ENCODE measurements around the gene TTC13. TPM values are rescaled to one million over a fixed set of nuclear protein-coding genes. Genes with fewer than 3 reads are reported as not detected.

TTC13 gene
- total RNA-seq, 1 donor from 2014 or later = 8.2 TPM

DNA sequence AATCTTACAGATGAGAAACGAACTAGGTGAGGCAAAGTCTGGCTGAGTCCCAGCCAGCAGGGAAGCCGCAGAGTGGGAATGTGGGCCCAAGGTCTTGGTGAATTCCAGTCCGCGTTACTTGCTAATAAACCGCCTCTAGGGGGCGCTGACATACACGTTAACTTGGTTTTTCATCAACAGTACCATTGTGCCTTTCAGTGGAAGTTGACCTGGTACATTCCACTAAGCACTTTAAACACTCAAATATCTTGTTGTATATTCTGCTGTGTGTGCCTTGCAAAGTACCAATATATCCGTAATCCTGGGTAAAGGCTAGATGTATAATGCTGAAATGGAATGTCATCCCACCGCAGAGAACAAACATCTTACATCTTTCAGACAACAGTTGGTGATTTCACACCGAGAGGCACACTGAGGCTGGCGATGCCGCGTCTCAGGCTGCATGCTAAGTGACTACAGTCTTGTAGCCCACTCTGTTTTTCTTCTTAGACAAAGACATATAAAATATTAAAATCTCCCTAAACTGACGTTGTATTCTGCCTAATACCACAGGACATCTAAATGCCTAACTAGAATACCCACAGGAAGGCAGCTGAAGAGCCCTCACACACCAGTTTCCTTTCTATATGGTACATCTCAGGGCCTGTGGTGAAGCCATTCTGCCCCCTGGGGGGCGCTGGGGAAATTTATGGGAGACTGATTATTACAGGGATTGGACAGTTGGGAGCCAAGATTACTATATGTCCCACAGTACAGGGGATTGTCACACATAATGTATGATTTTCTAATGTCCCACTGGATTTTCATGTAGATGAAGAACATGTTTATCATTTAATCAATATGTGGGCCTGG, 61.2 kb downstream of the TTC13 start:
- DNase-seq (ENCODE audit: low spot score) = no peak
- intact Hi-C loops (cut with DNase I) = loop anchor here (1.0 to 10.0 kb wide), 3 partner anchors 119 to 293 kb away; partner anchors contain the start of gene COG2

DNA sequence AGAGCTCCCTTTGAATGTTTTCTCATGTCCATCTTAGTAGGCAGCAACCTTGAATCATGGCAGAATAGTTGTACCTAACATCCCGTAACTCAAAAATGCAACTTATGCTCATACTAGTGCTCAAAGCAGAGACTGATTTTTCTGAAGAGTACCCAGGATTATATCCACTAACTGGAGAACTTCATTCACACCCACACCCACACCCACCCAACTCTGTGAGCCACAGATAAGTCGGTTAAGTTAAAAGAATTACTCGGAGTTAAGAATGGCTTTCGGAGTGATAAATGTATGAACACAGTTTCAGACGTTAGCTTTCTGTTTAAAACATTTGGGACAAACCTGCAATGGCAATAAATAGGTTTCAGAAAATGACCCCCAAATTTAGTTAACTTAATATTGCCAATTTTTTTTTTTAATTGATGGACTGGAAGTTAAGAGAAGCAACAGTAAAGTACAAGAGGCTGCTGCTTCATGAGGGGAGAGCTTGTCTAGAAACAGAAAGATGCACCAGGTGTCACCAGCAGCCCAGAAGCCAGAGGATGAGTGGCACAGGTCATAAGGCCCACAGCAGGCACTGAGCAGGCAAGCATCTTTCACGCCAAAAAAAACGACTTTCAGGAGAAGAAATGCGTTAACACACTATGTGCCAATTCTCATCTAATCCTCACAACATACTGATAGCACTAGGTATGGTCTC, 61.9 kb downstream of the TTC13 start:
- DNase-seq (ENCODE audit: low spot score) = no peak
- intact Hi-C loops (cut with DNase I) = loop anchor here (2.0 to 10.0 kb wide), 2 partner anchors 272 to 294 kb away; partner anchors contain the start of gene COG2

- no peak for DNase-seq (ENCODE audit: low spot score)
- intact Hi-C loops (cut with DNase I) = loop anchor here (10.0 kb wide), 1 partner anchor 270 kb away; the partner anchor contains the start of gene COG2
Observed at GRCh38 chr1:230915078-230915477, 63.6 kb downstream of the TTC13 start.

- intact Hi-C loops (cut with DNase I) = loop anchor here (5.0 to 10.0 kb wide), 2 partner anchors 36 to 269 kb away; partner anchors contain the start of gene COG2
- no peak for DNase-seq (ENCODE audit: low spot score)
Observed at GRCh38 chr1:230913496-230913895, 65.2 kb downstream of the TTC13 start.

- DNase-seq (ENCODE audit: low spot score) = no peak
- intact Hi-C loops (cut with DNase I) = loop anchor here (5.0 to 10.0 kb wide), 2 partner anchors 33 to 266 kb away; partner anchors contain the start of gene COG2
Observed at GRCh38 chr1:230910755-230911117, 67.9 kb downstream of the TTC13 start.

GRCh38 chr1:230909974-230910754, 68.5 kb downstream of the TTC13 start:
- intact Hi-C loops (cut with DNase I) = loop anchor here (5.0 to 10.0 kb wide), 2 partner anchors 33 to 265 kb away; partner anchors contain the start of gene COG2
- no peak for DNase-seq (ENCODE audit: low spot score)

- no peak for DNase-seq (ENCODE audit: low spot score)
Observed at GRCh38 chr1:230907472-230908205, 71.0 kb downstream of the TTC13 start.

DNA sequence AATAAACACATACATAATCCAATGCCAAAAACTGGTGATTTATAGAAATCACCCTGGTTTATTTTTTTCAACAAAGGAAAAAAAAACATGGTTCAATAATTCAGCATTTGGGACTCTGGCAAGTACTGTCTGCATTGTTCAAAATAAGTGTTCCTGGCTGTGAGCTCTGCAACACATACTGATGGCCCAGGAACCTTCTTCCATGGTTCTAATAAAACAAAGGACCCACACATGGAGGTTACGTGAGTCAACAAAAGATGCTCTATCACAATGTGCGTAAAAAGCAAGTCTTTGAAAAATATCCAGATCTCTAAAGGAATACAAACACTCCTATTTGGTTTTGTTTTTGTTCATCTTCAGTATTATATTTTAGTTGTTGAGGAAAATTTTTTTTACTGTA, 72.4 kb downstream of the TTC13 start:
- no peak for DNase-seq (ENCODE audit: low spot score)
- intact Hi-C loops (cut with DNase I) = no loop called here

More at GRCh38 chr1:230907472-230908205, 71.0 kb downstream of the TTC13 start:
- intact Hi-C loops (cut with DNase I) = no loop called here

GRCh38 chr1:230905733-230906132, 72.9 kb downstream of the TTC13 start:
- intact Hi-C loops (cut with DNase I) = no loop called here
- DNase-seq (ENCODE audit: low spot score) = no peak

DNA sequence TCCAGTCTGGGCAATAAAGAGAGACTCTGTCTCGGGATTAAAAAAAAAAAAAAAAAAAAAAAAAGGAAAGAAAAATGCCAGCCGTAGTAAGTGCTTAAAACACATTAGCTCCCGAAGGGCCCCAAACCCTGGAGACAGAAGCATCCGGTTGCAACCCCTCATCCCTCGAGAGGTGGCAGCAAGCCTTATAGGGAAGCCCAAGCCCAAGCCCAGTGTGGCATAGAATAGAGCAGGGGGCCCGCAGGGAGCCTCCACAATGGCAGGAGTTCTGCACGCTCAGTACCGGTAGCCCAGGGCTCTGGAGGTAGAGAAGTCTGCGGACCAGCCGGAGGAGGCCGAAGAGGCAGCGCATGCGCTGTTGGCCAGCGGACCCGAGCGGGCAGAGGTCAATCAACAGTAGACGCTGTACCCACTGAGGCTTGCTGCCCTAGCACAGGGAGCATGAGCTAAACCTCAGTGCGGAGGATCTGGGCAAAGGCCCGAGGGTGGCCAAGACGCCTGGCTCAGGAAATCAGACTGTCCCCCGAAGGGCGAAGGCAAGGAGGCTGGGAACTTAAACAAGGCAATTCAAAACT, 76.2 kb downstream of the TTC13 start:
- no peak for DNase-seq (ENCODE audit: low spot score)
- intact Hi-C loops (cut with DNase I) = no loop called here

DNA sequence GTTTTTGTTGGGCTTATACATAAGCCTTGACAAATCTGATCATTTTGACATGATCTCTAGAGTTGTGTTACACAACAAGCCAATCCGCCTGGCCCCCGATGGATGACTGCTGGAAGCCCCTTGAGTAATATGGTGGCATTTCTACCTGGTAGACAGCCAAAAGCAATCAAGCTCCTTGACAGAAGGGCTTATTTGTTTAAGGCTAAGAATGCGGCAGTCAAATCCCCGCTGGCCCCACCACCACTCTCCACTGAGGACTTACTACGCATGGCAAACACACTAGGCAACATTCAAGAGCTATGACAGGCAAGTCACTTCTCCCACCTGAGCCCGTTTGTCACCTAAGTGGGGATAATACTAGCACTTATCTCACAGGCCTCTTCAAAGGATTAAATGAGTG, 77.0 kb downstream of the TTC13 start:
- no peak for DNase-seq (ENCODE audit: low spot score)
- intact Hi-C loops (cut with DNase I) = no loop called here

DNA sequence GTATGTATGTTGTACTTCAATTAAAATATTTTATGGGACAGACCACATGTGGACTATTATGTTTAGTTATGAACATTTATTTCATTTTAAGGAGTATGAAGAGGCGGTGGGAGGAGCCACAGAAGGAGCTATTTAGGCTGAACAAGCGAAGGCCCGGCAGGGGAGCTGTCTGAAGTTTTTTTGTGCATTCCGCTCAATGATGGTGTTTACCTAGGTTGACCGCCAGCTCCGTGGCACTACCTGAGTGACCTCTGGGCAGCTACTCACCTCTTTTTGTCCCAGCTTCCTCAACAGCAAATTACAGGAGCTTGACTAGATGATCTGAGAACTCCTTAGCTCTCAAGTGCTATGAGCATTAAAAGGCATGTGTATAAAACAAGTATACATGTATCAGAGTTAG, 77.7 kb downstream of the TTC13 start:
- intact Hi-C loops (cut with DNase I) = no loop called here
- no peak for DNase-seq (ENCODE audit: low spot score)

DNA sequence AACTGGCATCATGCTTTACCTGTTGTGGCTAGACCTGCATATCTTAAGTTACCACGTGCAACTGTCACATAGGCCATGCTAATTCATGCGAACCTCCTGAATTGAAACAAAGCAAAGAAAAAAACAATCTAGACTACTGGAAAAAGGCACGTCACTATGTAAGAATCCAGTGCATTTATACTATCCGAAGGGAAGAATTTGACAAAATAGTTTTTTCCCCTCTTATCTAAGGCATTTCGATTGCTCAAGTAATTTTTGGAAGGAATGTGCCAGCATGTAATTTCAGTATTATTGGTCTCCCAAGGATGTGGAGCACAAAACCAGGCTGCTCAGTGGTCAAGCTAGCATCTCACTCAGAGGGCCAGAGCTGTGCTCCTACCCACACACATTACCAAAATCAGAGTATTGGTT, 78.8 kb downstream of the TTC13 start:
- intact Hi-C loops (cut with DNase I) = no loop called here

DNA sequence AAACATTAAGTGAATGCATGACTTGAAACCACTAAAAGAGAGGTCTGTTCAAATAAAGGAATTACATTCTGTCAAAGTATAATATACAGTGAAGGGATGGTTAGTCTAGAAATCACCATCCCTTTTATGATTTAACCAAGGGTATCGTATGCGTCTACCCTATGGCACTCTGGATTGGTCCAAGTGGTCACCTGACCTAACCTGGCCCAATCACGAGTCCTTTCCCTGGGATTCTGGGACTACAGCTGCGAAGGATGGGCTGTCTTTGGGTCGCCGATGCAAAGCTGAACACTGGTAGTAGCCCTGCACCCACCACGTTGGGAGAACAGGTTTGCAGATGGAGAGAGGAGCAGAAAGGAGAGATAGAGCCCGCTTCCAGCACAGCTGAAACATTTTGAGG, 79.9 kb downstream of the TTC13 start:
- no peak for DNase-seq (ENCODE audit: low spot score)
- intact Hi-C loops (cut with DNase I) = no loop called here

More for the DNA sequence above, 78.8 kb downstream of the TTC13 start:
- DNase-seq (ENCODE audit: low spot score) = no peak

GRCh38 chr1:230898144-230898543, 80.5 kb downstream of the TTC13 start:
- DNase-seq (ENCODE audit: low spot score) = peak; percentile 35
- intact Hi-C loops (cut with DNase I) = no loop called here

DNA sequence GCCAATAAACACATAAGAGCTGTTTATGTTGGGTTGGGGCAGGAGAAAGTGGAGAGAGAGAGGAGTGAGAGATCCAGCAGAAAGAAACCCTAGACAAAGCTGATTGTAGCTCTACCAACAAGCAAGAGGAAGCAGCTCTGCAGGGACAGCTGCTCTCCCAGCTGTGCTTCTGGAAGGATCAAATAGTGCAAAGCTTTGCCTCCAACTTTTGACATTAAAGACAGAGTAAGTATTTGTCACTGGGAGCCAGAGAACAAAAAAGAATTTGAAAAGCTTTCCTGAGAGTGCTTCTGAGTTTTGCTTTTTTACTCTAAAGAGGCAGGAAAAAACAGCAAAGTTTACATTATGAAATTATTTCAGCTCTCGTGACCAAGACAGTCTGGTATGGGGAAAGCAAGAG, 81.9 kb downstream of the TTC13 start:
- no peak for DNase-seq (ENCODE audit: low spot score)
- intact Hi-C loops (cut with DNase I) = no loop called here

DNA sequence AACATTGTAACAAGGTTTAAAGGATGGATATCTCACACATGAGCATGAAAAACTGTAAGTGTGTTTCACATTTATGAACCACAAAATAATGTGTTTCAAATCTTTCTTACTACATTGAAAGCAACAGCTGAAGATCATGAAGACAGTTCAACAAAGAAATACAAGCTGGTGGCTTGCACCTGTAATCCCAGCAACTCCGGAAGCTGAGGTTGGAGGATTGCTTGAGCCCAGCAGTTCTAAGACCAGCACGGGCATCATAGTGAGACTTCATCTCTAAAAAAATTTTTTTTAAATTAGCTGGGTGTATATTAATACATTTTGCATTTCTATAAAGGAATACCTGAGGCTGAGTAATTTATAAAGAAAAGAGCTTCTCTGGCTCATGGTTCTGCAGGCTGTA, 83.2 kb downstream of the TTC13 start:
- intact Hi-C loops (cut with DNase I) = no loop called here
- peak; percentile 65 for DNase-seq (ENCODE audit: low spot score)

GRCh38 chr1:230894664-230895063, 84.0 kb downstream of the TTC13 start:
- intact Hi-C loops (cut with DNase I) = no loop called here
- DNase-seq (ENCODE audit: low spot score) = peak; percentile 68

DNA sequence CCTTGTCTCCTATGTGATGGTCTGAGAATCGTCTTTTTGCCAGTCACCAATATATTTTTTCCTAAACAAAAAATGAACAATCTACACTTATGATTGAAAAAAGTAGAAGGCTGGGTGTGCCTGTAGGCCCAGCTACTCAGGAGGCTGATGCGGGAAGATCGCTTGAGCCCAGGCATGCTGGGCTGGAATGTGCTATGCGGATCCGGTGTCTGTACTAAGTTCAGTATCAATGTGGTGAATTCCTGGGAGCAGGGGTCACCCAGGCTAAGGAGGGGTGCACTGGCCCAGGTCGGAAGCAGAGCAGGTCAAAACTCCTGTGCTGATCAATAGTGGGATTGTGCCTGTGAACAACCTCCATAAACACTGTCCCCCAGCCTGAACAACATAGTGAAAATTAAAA, 84.6 kb downstream of the TTC13 start:
- DNase-seq (ENCODE audit: low spot score) = peak; percentile 41
- intact Hi-C loops (cut with DNase I) = no loop called here
